GM21390 (cell line): ENCODE measurements around the gene KCNC1.

Experiments
- ATAC-seq: cut with Tn5 transposase; IDR thresholded peaks from one replicate; pipeline ENCODE4 v1.9.1; 2021; ENCODE audit not compliant: unreplicated experiment

Gene KCNC1

DNA sequence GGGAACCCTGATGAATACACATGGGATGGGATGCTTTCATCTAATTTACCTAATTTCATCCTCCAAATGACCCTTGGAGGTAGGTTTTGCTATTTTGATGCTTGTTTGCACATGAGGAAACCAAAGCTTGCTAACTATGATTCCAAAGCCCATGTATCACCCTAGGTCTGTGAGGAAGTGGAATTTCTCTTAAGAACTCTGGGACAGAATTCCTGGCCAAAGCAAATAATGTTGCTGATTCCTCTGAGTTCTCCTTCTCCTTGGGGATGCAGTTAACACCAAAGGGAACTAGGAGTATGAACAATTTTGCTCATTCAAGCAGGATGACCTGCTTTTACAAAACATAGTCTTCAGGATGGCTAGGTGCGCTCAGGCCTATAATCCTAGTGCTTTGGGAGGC lies 80.0 kb downstream of the KCNC1 start:
- ATAC-seq: no peak

DNA sequence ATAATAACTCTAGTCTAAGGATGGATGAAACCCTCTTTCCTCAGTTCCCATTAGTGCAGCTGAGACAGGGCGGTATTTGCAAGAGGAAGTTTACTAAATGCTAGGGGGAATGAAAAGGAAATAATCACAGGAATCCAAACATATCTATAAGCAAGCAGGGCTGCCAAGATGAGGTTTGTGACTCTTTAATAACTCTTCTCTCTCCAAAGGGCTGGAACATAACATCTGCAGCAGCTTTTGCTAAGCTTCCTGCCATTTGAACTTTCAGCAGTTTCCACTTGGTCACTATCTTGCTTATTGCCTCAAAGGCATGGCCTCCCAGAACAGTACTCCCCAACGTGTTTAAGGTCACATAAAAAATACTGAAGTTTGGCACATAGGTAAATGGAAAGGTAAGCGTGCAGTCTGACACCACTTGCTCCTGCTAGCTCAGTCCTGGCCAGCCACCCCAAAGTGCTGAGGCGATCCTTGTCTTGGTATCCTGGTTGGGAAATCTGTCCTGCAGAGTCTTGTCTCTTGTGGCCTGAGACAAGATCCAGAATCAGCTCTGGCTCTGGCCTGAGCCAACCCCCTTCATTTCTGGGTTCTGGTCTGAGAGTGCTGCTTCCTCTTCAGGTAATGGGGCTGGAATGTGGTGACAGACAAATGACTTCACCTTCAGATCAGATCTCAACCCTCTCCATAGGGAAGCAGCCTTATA lies 81.8 kb downstream of the KCNC1 start:
- ATAC-seq: no peak

DNA sequence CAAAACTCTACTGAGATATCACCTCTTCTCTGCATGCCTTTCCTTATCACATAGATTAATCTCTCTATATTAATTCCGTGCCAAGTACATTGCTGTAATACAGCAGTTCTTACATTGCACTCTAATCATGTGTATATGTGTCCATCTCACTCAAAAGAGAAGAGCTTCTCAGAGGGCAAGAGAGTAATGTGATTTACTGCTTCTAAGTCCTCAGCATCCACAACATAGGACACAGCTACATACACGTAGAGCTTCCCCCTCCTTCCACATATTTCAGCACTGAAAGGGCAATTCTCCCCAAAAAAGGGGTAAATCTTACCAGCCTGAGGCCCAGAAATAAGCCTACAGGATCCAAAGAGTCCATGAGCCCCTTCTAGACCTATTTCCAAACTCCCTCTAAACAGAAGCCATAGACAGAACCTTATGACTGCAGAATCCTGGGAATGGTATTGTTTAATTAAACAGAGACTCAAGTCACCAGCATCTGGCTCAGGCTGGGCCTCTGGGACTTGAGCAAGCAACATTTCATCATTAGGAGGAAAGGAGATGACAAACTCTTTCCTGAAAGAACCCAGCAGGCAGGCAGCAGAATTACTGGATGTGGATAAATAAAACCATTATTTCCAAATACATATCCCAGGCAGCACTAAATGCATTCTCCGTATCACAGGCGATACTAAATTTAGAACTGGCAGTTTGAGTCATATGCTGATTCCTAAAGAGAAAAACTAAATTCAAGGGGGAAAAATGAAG lies 87.2 kb downstream of the KCNC1 start:
- no peak for ATAC-seq

DNA sequence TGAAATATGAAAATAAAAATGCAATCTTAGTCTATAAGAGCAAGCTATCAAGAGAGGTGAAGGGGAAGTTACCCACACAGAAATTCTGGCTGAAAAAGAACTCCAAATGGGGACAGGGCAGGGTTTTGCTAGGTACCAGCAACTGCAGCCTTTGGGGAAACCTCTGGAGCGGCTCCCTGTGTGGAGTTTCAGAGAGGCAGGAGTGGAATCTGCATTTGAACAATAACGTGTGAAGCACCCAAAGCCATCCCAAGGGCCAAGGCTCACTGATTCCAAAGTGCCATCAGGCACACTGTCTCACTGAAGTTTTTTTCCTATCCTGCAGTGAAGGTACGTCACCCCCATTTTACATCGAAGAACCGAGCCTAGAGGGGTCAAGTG lies 87.8 kb downstream of the KCNC1 start:
- no peak for ATAC-seq

DNA sequence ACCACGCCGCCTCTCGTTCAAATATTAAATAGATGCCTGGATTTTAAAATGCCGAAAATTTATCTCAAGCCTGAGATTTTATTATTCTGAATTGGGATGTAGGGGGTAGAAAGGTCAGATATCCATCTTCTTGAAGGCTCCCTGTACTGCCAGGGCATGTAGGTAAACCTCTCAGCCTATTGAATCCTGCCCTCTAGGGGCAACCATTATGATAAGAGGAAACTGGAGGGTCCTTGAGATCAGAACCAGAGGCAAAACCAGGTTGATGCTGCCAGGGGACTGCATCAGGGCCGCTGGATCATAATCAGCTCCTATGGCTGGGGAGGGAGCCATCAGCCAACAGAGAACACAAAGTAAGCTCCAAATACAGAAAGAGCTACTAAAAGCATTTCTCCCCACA lies 92.4 kb downstream of the KCNC1 start:
- ATAC-seq: no peak

DNA sequence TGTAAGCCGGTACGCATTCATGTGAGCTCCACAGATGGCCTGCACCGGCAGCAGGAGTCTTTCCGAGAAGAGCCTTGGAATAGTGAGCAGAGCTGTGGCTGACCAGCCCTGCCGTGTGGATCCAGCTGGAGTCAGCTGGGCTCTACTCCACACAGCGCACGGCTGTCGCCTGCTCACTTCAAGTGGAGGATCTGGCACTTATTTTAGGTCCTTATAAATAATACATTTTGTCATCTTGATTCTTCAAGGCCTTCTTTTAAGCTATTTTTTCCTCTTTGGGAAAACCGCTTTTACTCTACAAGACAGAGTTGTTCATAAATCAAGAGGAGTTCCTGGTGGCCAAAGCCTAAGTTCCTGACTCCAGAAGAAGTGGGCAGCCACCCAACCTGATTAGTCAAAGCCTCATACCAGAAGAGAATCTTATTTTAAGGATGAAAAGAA lies 93.8 kb downstream of the KCNC1 start:
- ATAC-seq: no peak

DNA sequence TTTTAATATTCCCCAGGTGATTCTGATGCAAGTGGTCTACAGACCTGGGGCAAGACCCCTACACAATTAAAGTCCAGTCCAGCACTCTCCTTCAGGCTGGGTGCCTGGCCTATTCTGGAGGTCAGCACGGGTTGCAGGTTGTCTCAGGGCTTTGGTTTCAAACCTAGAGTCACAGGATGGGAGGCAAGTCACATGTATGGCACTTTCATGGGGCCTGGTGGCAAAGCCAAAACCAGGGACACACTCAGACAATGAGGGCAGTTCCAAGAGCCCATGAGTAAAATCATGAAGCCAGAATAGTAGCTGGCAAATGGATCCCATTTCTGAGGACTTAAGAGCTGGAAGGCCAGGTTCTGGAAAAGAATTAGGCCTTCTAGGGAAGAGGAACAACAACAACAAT lies 96.6 kb downstream of the KCNC1 start:
- no peak for ATAC-seq

DNA sequence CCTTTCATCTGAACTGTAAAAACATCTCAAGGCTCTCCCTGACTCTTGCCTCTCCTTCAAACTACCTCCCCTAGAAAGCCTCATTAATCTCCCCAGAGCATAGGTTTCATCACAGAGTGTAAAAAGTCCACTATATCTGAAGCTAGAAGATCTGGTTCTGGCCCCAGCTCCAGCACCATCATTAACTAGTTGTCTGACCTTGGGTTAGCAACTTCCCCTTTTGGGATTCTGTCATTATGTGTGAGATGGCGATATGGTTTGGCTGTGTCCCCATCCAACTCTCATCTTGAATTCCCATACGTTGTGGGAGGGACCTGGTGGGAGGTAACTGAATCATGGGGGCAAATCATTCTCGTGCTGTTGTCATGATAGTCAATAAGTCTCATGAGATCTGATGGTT lies 97.3 kb downstream of the KCNC1 start:
- ATAC-seq: no peak
